ENCODE measurements around the gene RFTN1. TPM values are rescaled to one million over a fixed set of nuclear protein-coding genes. Genes with fewer than 3 reads are reported as not detected.

RFTN1 gene
- total RNA-seq, 1 experiment from 2014 or later = 2.2 TPM

DNA sequence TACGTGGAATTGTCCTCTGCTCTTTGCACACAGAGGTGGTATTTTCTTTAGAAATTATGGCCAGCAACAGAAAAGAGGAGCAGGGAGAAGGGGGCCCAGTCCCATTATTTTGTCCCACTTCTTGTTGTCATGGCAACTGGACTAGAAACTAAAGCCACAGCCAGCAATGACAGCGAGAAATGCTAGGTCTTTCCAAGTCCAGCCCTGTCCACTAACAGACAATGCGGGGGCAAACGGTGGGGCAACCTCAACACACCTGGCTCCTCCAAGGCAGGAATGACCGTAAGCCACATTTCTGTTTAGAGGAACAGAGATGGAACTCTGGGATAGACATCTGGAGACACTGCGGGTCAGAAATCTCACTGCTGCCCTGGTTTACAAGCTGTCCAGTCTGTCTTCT lies 107.3 kb downstream of the RFTN1 start:
- Histone ChIP-seq H3K9me3 (ENCODE audit: control insufficient read depth, low read depth, low read length) (no peaks in the 10 kb centered on the region), H2BK15ac (ENCODE audit: low read depth, low read length) (no peak overlapping the region), H3K27me3 (ENCODE audit: insufficient read depth, low read length) (no peaks in the 10 kb centered on the region), H4K91ac (ENCODE audit: insufficient read length, low read depth, low read length) (no peak overlapping the region), H3K9ac (ENCODE audit: extremely low read depth, insufficient read length, low read length) (no peak overlapping the region), H3K4me2 (ENCODE audit: insufficient read depth, insufficient read length, low read length) (no peak overlapping the region), H3K27ac (ENCODE audit: insufficient read length, low read depth, low read length) (no peak overlapping the region), H2BK20ac (ENCODE audit: low read depth, low read length, poor library complexity, severe bottlenecking) (no peak overlapping the region), H3T11ph (ENCODE audit: low read length) (no peak overlapping the region), H3K23me2 (ENCODE audit: insufficient read length, low read depth, low read length, poor library complexity, severe bottlenecking) (no peaks in the 10 kb centered on the region), H4K8ac (replicated peaks; ENCODE audit: insufficient read length, low read depth, low read length) (no peak overlapping the region), H3K4me1 (ENCODE audit: insufficient read depth, low read length) (no peaks in the 10 kb centered on the region), H4K20me1 (ENCODE audit: control insufficient read depth, insufficient read depth, insufficient read length) (no peaks in the 10 kb centered on the region), H3K18ac (ENCODE audit: insufficient read length, low read depth, low read length) (no peak overlapping the region), H3K79me2 (ENCODE audit: insufficient read depth, low read length) (no peaks in the 10 kb centered on the region), H3K23ac (ENCODE audit: insufficient read length, low read depth, low read length) (no peak overlapping the region), H2BK5ac (ENCODE audit: insufficient read length, low read length) (no peak overlapping the region), H3K14ac (ENCODE audit: insufficient read depth, low read length) (no peak overlapping the region), H3K56ac (ENCODE audit: insufficient read length, low read depth, low read length) (no peak overlapping the region), H2BK120ac (ENCODE audit: low read depth, low read length, poor library complexity, severe bottlenecking) (no peak overlapping the region), H2AFZ (ENCODE audit: low read length) (no peak overlapping the region), H3K79me1 (ENCODE audit: insufficient read depth, low read depth, low read length, poor library complexity, severe bottlenecking) (no peaks in the 10 kb centered on the region), H2BK12ac (ENCODE audit: insufficient read length, low read depth, low read length) (no peak overlapping the region), H3K4ac (ENCODE audit: low read depth, low read length) (no peak overlapping the region), H4K5ac (ENCODE audit: insufficient read length, low read depth, low read length) (no peak overlapping the region), H2AK5ac (ENCODE audit: insufficient read length, low read length) (no peak overlapping the region)
- Mint-ChIP-seq H3K9me3 (no peaks in the 10 kb centered on the region; a peak in 1 of 5 replicates), H3K27ac (no peak overlapping the region; a peak in 1 of 7 replicates), H3K4me3 (no peak overlapping the region), H3K36me3 (ENCODE audit: insufficient read depth in 1 of 3, low read depth in 3 of 3) (no peaks in the 10 kb centered on the region; a peak in 1 of 7 replicates), H3K27me3 (ENCODE audit: low read depth) (peaks cover 7% of the 10 kb centered on the region), H3K4me1 (peaks cover 8 to 12% of the 10 kb centered on the region in 2 experiments)
- no peak for DNase-seq
- TF ChIP-seq, protein P1, sequence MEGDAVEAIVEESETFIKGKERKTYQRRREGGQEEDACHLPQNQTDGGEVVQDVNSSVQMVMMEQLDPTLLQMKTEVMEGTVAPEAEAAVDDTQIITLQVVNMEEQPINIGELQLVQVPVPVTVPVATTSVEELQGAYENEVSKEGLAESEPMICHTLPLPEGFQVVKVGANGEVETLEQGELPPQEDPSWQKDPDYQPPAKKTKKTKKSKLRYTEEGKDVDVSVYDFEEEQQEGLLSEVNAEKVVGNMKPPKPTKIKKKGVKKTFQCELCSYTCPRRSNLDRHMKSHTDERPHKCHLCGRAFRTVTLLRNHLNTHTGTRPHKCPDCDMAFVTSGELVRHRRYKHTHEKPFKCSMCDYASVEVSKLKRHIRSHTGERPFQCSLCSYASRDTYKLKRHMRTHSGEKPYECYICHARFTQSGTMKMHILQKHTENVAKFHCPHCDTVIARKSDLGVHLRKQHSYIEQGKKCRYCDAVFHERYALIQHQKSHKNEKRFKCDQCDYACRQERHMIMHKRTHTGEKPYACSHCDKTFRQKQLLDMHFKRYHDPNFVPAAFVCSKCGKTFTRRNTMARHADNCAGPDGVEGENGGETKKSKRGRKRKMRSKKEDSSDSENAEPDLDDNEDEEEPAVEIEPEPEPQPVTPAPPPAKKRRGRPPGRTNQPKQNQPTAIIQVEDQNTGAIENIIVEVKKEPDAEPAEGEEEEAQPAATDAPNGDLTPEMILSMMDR (conservative IDR thresholded peaks at IDR 0.05) = no peak
- no CpG with 5 or more reads among the region's 6 CpGs for WGBS (ENCODE audit: extremely low coverage, insufficient read length, low lambda C conversion rate)
